ENCODE data around the gene SLC66A2. TPM values are rescaled to one million over a fixed set of nuclear protein-coding genes. Genes with fewer than 3 reads are reported as not detected.

The SLC66A2 gene
- total RNA-seq, 1 donor from 2014 or later: 5.8 TPM

- H3K27me3 ChIP-seq: peaks cover 63% of the 10 kb centered on the region
- Mint-ChIP-seq H3K9me3 (peaks cover 18% of the 10 kb centered on the region), H3K27me3 (ENCODE audit: insufficient read depth, low read depth) (peaks cover 2% of the 10 kb centered on the region), H3K36me3 (no peaks in the 10 kb centered on the region), H3K4me3 (no peak overlapping the region), H3K4me1 (peaks cover 8% of the 10 kb centered on the region), H3K27ac (no peak overlapping the region)
- H2AFZ ChIP-seq (replicated peaks): no peak overlapping the region
- H3K4me2 ChIP-seq: no peak overlapping the region
- DNase-seq (ENCODE audit: low spot score): no peak
- TF ChIP-seq CTCF (IDR thresholded peaks at IDR 0.05) (no peak), EZH2phosphoT487 (IDR thresholded peaks at IDR 0.05) (no peak), EZH2 (IDR thresholded peaks at IDR 0.05) (no peak)
- H3K79me2 ChIP-seq (ENCODE audit: low read depth): no peaks in the 10 kb centered on the region
- H3K4me3 ChIP-seq: no peak overlapping the region
- no peak overlapping the region for H3K9ac ChIP-seq
- no peaks in the 10 kb centered on the region for H4K20me1 ChIP-seq (ENCODE audit: low read depth)
- no peaks in the 10 kb centered on the region for H3K9me3 ChIP-seq (ENCODE audit: low read depth)
- peaks cover 13% of the 10 kb centered on the region for H3F3A ChIP-seq (ENCODE audit: low read depth)
- no peaks in the 10 kb centered on the region for H3K4me1 ChIP-seq
- no peak overlapping the region for H3K27ac ChIP-seq
- H3K36me3 ChIP-seq: no peaks in the 10 kb centered on the region
Observed at GRCh38 chr18:79859314-79859713, 92.1 kb downstream of the SLC66A2 start.

GRCh38 chr18:79857082-79857671 lies 94.3 kb downstream of the SLC66A2 start:
- Histone ChIP-seq H2AFZ (replicated peaks) (no peak overlapping the region), H3K27me3 (peaks cover 58% of the 10 kb centered on the region), H3K9me3 (ENCODE audit: low read depth) (no peaks in the 10 kb centered on the region), H3K27ac (no peak overlapping the region), H4K20me1 (ENCODE audit: low read depth) (no peaks in the 10 kb centered on the region), H3F3A (ENCODE audit: low read depth) (peaks cover 13% of the 10 kb centered on the region), H3K4me1 (no peaks in the 10 kb centered on the region), H3K36me3 (no peaks in the 10 kb centered on the region), H3K9ac (no peak overlapping the region), H3K4me2 (peak overlapping the region; percentile 58), H3K79me2 (ENCODE audit: low read depth) (no peaks in the 10 kb centered on the region), H3K4me3 (no peak overlapping the region)
- Mint-ChIP-seq H3K9me3 (peaks cover 14% of the 10 kb centered on the region), H3K4me1 (peaks cover 8% of the 10 kb centered on the region), H3K4me3 (peak overlapping the region; percentile 64), H3K27ac (peak overlapping the region; percentile 67), H3K36me3 (no peaks in the 10 kb centered on the region), H3K27me3 (ENCODE audit: insufficient read depth, low read depth) (peaks cover 7% of the 10 kb centered on the region)
- DNase-seq (ENCODE audit: low spot score): no peak
- TF ChIP-seq EZH2 (IDR thresholded peaks at IDR 0.05): no peak
- TF ChIP-seq EZH2phosphoT487 (IDR thresholded peaks at IDR 0.05): no peak
- no peak for TF ChIP-seq CTCF (IDR thresholded peaks at IDR 0.05)

- no peak overlapping the region for H3K27ac Mint-ChIP-seq
- H3K4me1 Mint-ChIP-seq: peaks cover 8% of the 10 kb centered on the region
- H2AFZ ChIP-seq (replicated peaks): no peak overlapping the region
- TF ChIP-seq CTCF (IDR thresholded peaks at IDR 0.05) (no peak), EZH2 (IDR thresholded peaks at IDR 0.05) (no peak), EZH2phosphoT487 (IDR thresholded peaks at IDR 0.05) (no peak)
- no peaks in the 10 kb centered on the region for H3K36me3 ChIP-seq
- DNase-seq (ENCODE audit: low spot score): peak; percentile 82
- H3K79me2 ChIP-seq (ENCODE audit: low read depth): no peaks in the 10 kb centered on the region
- H3K9me3 Mint-ChIP-seq: peaks cover 6% of the 10 kb centered on the region
- H3K27me3 ChIP-seq: peaks cover 50% of the 10 kb centered on the region
- no peaks in the 10 kb centered on the region for H3K4me1 ChIP-seq
- no peak overlapping the region for H3K27ac ChIP-seq
- peak overlapping the region; percentile 58 for H3K4me2 ChIP-seq
- H3K4me3 ChIP-seq: no peak overlapping the region
- peaks cover 5% of the 10 kb centered on the region for H3K27me3 Mint-ChIP-seq (ENCODE audit: insufficient read depth, low read depth)
- H3F3A ChIP-seq (ENCODE audit: low read depth): peaks cover 13% of the 10 kb centered on the region
- H3K4me3 Mint-ChIP-seq: no peak overlapping the region
- H4K20me1 ChIP-seq (ENCODE audit: low read depth): no peaks in the 10 kb centered on the region
- no peaks in the 10 kb centered on the region for H3K36me3 Mint-ChIP-seq
- H3K9ac ChIP-seq: no peak overlapping the region
- no peaks in the 10 kb centered on the region for H3K9me3 ChIP-seq (ENCODE audit: low read depth)
Observed at GRCh38 chr18:79856119-79857007, 95.1 kb downstream of the SLC66A2 start.
